Measurements from ENCODE around the gene RNF175. TPM values are rescaled to one million over a fixed set of nuclear protein-coding genes. Genes with fewer than 3 reads are reported as not detected.
"Not testable (repeated sequence)": the region's sequence is repeated elsewhere in the genome, so short reads cannot be mapped to it uniquely, and the experiment has no call there.

RNF175 gene
- polyA plus RNA-seq, 1 donor from 2014 or later = 30.1 TPM

- H3K4me3 ChIP-seq (ENCODE audit: low read length) = no peak overlapping the region
- no peaks in the 10 kb centered on the region for H3K9me3 ChIP-seq (ENCODE audit: low read length)
- no peaks in the 10 kb centered on the region for H3K36me3 ChIP-seq (ENCODE audit: insufficient read depth, low read length)
- no peaks in the 10 kb centered on the region for H3K79me2 ChIP-seq (replicated peaks; ENCODE audit: insufficient read depth, low read length)
- no peak overlapping the region for H3K4me2 ChIP-seq (ENCODE audit: low read length)
- no peaks in the 10 kb centered on the region for H3K9me2 ChIP-seq (ENCODE audit: insufficient read depth, low read length)
- H4K20me1 ChIP-seq (ENCODE audit: insufficient read depth) = no peaks in the 10 kb centered on the region
- H3K27me3 ChIP-seq (ENCODE audit: insufficient read depth, low read depth, low read length) = no peaks in the 10 kb centered on the region
- no peak overlapping the region for H2AFZ ChIP-seq (ENCODE audit: low read depth, low read length)
- no peak for TF ChIP-seq RAD21 (conservative IDR thresholded peaks at IDR 0.05)
- no peak for TF ChIP-seq MXI1 (conservative IDR thresholded peaks at IDR 0.05; ENCODE audit: poor library complexity, severe bottlenecking)
- TF ChIP-seq SMC3 (conservative IDR thresholded peaks at IDR 0.05; ENCODE audit: poor library complexity) = no peak
- no peak for TF ChIP-seq EP300 (conservative IDR thresholded peaks at IDR 0.05; ENCODE audit: poor library complexity, severe bottlenecking)
- TF ChIP-seq TAF1 (IDR thresholded peaks at IDR 0.05; ENCODE audit: low read depth) = no peak
- TF ChIP-seq, protein P1, sequence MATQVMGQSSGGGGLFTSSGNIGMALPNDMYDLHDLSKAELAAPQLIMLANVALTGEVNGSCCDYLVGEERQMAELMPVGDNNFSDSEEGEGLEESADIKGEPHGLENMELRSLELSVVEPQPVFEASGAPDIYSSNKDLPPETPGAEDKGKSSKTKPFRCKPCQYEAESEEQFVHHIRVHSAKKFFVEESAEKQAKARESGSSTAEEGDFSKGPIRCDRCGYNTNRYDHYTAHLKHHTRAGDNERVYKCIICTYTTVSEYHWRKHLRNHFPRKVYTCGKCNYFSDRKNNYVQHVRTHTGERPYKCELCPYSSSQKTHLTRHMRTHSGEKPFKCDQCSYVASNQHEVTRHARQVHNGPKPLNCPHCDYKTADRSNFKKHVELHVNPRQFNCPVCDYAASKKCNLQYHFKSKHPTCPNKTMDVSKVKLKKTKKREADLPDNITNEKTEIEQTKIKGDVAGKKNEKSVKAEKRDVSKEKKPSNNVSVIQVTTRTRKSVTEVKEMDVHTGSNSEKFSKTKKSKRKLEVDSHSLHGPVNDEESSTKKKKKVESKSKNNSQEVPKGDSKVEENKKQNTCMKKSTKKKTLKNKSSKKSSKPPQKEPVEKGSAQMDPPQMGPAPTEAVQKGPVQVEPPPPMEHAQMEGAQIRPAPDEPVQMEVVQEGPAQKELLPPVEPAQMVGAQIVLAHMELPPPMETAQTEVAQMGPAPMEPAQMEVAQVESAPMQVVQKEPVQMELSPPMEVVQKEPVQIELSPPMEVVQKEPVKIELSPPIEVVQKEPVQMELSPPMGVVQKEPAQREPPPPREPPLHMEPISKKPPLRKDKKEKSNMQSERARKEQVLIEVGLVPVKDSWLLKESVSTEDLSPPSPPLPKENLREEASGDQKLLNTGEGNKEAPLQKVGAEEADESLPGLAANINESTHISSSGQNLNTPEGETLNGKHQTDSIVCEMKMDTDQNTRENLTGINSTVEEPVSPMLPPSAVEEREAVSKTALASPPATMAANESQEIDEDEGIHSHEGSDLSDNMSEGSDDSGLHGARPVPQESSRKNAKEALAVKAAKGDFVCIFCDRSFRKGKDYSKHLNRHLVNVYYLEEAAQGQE (IDR thresholded peaks at IDR 0.05; ENCODE audit: borderline replicate concordance) = no peak
- TF ChIP-seq EZH2 (IDR thresholded peaks at IDR 0.05; ENCODE audit: borderline replicate concordance, insufficient read depth, low read length, poor library complexity, severe bottlenecking) = no peak
- TF ChIP-seq, protein P2, sequence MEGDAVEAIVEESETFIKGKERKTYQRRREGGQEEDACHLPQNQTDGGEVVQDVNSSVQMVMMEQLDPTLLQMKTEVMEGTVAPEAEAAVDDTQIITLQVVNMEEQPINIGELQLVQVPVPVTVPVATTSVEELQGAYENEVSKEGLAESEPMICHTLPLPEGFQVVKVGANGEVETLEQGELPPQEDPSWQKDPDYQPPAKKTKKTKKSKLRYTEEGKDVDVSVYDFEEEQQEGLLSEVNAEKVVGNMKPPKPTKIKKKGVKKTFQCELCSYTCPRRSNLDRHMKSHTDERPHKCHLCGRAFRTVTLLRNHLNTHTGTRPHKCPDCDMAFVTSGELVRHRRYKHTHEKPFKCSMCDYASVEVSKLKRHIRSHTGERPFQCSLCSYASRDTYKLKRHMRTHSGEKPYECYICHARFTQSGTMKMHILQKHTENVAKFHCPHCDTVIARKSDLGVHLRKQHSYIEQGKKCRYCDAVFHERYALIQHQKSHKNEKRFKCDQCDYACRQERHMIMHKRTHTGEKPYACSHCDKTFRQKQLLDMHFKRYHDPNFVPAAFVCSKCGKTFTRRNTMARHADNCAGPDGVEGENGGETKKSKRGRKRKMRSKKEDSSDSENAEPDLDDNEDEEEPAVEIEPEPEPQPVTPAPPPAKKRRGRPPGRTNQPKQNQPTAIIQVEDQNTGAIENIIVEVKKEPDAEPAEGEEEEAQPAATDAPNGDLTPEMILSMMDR (IDR thresholded peaks at IDR 0.05; ENCODE audit: poor library complexity, severe bottlenecking) = no peak
- no peak for TF ChIP-seq POLR2AphosphoS5 (IDR thresholded peaks at IDR 0.05)
- no peaks in the 10 kb centered on the region for H3F3A ChIP-seq (ENCODE audit: insufficient read depth, low read length, poor library complexity, severe bottlenecking)
- no peak overlapping the region for H3K27ac ChIP-seq (ENCODE audit: low read length)
- no peak overlapping the region for H3K9ac ChIP-seq (ENCODE audit: low read length)
Observed at GRCh38 chr4:153669838-153670237, 90.0 kb downstream of the RNF175 start.

DNA sequence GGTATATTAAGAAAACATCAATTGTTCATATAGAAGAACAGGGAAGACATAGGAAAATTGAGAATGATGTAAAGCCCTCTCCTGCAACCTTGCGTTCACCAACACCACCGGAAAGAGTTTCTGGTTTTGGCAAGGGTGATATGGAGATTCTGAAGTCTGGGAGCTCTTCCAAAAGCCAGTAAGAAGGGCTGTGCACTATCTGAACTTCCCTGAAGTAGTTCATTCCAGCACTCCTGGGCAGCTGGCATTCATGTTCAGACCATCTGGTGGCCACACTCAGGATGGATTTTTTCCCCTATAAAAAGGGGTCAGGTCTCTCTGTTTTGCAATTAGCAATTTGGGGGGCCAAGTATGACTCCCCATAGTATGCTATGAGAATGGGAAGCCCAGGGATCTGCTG is 91.2 kb downstream of the RNF175 start:
- H3K9me3 ChIP-seq (ENCODE audit: low read length) = no peaks in the 10 kb centered on the region
- no peaks in the 10 kb centered on the region for H3F3A ChIP-seq (ENCODE audit: insufficient read depth, low read length, poor library complexity, severe bottlenecking)
- H3K4me3 ChIP-seq (ENCODE audit: low read length) = no peak overlapping the region
- H3K4me2 ChIP-seq (ENCODE audit: low read length) = no peak overlapping the region
- no peaks in the 10 kb centered on the region for H3K27me3 ChIP-seq (ENCODE audit: insufficient read depth, low read depth, low read length)
- H3K9ac ChIP-seq (ENCODE audit: low read length) = no peak overlapping the region
- H3K36me3 ChIP-seq (ENCODE audit: insufficient read depth, low read length) = no peaks in the 10 kb centered on the region
- H3K9me2 ChIP-seq (ENCODE audit: insufficient read depth, low read length) = no peaks in the 10 kb centered on the region
- H3K27ac ChIP-seq (ENCODE audit: low read length) = no peak overlapping the region
- TF ChIP-seq RAD21 (conservative IDR thresholded peaks at IDR 0.05) (no peak), SMC3 (conservative IDR thresholded peaks at IDR 0.05; ENCODE audit: poor library complexity) (no peak), MXI1 (conservative IDR thresholded peaks at IDR 0.05; ENCODE audit: poor library complexity, severe bottlenecking) (no peak), EZH2 (IDR thresholded peaks at IDR 0.05; ENCODE audit: borderline replicate concordance, insufficient read depth, low read length, poor library complexity, severe bottlenecking) (no peak), POLR2AphosphoS5 (IDR thresholded peaks at IDR 0.05) (no peak), EP300 (conservative IDR thresholded peaks at IDR 0.05; ENCODE audit: poor library complexity, severe bottlenecking) (no peak), TAF1 (IDR thresholded peaks at IDR 0.05; ENCODE audit: low read depth) (no peak)
- TF ChIP-seq, protein P2 (IDR thresholded peaks at IDR 0.05; ENCODE audit: poor library complexity, severe bottlenecking) = no peak
- TF ChIP-seq, protein P1 (IDR thresholded peaks at IDR 0.05; ENCODE audit: borderline replicate concordance) = no peak
- H2AFZ ChIP-seq (ENCODE audit: low read depth, low read length) = no peak overlapping the region
- H3K79me2 ChIP-seq (replicated peaks; ENCODE audit: insufficient read depth, low read length) = no peaks in the 10 kb centered on the region
- no peaks in the 10 kb centered on the region for H4K20me1 ChIP-seq (ENCODE audit: insufficient read depth)

- H2AFZ ChIP-seq (ENCODE audit: low read depth, low read length); H3K4me2 ChIP-seq (ENCODE audit: low read length); H3K27me3 ChIP-seq (ENCODE audit: insufficient read depth, low read depth, low read length); H4K20me1 ChIP-seq (ENCODE audit: insufficient read depth); H3K9me3 ChIP-seq (ENCODE audit: low read length); H3K4me3 ChIP-seq (ENCODE audit: low read length); H3F3A ChIP-seq (ENCODE audit: insufficient read depth, low read length, poor library complexity, severe bottlenecking); H3K9ac ChIP-seq (ENCODE audit: low read length); H3K27ac ChIP-seq (ENCODE audit: low read length); H3K36me3 ChIP-seq (ENCODE audit: insufficient read depth, low read length); H3K9me2 ChIP-seq (ENCODE audit: insufficient read depth, low read length); H3K79me2 ChIP-seq (replicated peaks; ENCODE audit: insufficient read depth, low read length): not testable (repeated sequence)
Observed at GRCh38 chr4:153666505-153666904, 93.3 kb downstream of the RNF175 start.

Data from neural cell (in vitro differentiated cells).